ENCODE measurements around the gene TUBB1. TPM values are rescaled to one million over a fixed set of nuclear protein-coding genes. Genes with fewer than 3 reads are reported as not detected.

Gene TUBB1
- total RNA-seq, 4 donors from 2014 or later, result 0.17 TPM; not detected in 3

- no peak for DNase-seq (ENCODE audit: low spot score in 2 of 2)
- Histone ChIP-seq H3K4me1 (no peaks in the 10 kb centered on the region), H3K9me3 (no peaks in the 10 kb centered on the region), H3K27ac (no peak overlapping the region), H3K4me3 (no peak overlapping the region), H3K27me3 (no peaks in the 10 kb centered on the region), H3K36me3 (peaks cover 95% of the 10 kb centered on the region)
- TF ChIP-seq CTCF (IDR thresholded peaks at IDR 0.05), result no peak
- no peak for TF ChIP-seq POLR2A (IDR thresholded peaks at IDR 0.05)
- no peak for TF ChIP-seq POLR2AphosphoS5 (IDR thresholded peaks at IDR 0.05)
- no peak for TF ChIP-seq EP300 (IDR thresholded peaks at IDR 0.05)
- WGBS, result 92% methylated on average over 18 of the region's 18 CpGs
Measured at GRCh38 chr20:58995461-58996225, 23.6 kb upstream of the TUBB1 start.

- no peak for DNase-seq (ENCODE audit: low spot score in 2 of 2)
- Histone ChIP-seq H3K4me3 (no peak overlapping the region), H3K36me3 (peaks cover 95% of the 10 kb centered on the region), H3K27me3 (no peaks in the 10 kb centered on the region), H3K27ac (no peak overlapping the region), H3K4me1 (no peaks in the 10 kb centered on the region), H3K9me3 (no peaks in the 10 kb centered on the region)
- TF ChIP-seq POLR2AphosphoS5 (IDR thresholded peaks at IDR 0.05), result no peak
- TF ChIP-seq EP300 (IDR thresholded peaks at IDR 0.05), result no peak
- no peak for TF ChIP-seq CTCF (IDR thresholded peaks at IDR 0.05)
- TF ChIP-seq POLR2A (IDR thresholded peaks at IDR 0.05), result no peak
- WGBS, result 90% methylated on average over 12 of the region's 12 CpGs
Measured at GRCh38 chr20:58996226-58996611, 23.0 kb upstream of the TUBB1 start.

GRCh38 chr20:58997141-58997770 is 22.0 kb upstream of the TUBB1 start:
- TF ChIP-seq POLR2A (IDR thresholded peaks at IDR 0.05) (no peak), EP300 (IDR thresholded peaks at IDR 0.05) (no peak), POLR2AphosphoS5 (IDR thresholded peaks at IDR 0.05) (no peak), CTCF (IDR thresholded peaks at IDR 0.05) (no peak)
- no peaks in the 10 kb centered on the region for H3K9me3 ChIP-seq
- no peak overlapping the region for H3K4me3 ChIP-seq
- no peaks in the 10 kb centered on the region for H3K27me3 ChIP-seq
- DNase-seq (ENCODE audit: low spot score in 2 of 2), result no peak
- WGBS, result 92% methylated on average over 24 of the region's 24 CpGs
- H3K27ac ChIP-seq, result no peak overlapping the region
- peaks cover 92% of the 10 kb centered on the region for H3K36me3 ChIP-seq
- H3K4me1 ChIP-seq, result no peaks in the 10 kb centered on the region

GRCh38 chr20:58998656-58999055 is 20.6 kb upstream of the TUBB1 start:
- Histone ChIP-seq H3K4me1 (peaks cover 3% of the 10 kb centered on the region), H3K27me3 (no peaks in the 10 kb centered on the region), H3K4me3 (no peak overlapping the region), H3K36me3 (peaks cover 78% of the 10 kb centered on the region), H3K9me3 (no peaks in the 10 kb centered on the region), H3K27ac (no peak overlapping the region)
- TF ChIP-seq CTCF (IDR thresholded peaks at IDR 0.05), result no peak
- no peak for TF ChIP-seq EP300 (IDR thresholded peaks at IDR 0.05)
- no peak for TF ChIP-seq POLR2AphosphoS5 (IDR thresholded peaks at IDR 0.05)
- no peak for TF ChIP-seq POLR2A (IDR thresholded peaks at IDR 0.05)
- DNase-seq (ENCODE audit: low spot score in 2 of 2), result no peak
- WGBS, result 94% methylated on average over 11 of the region's 11 CpGs

- DNase-seq (ENCODE audit: low spot score in 2 of 2), result no peak
- no peak overlapping the region for H3K4me3 ChIP-seq
- TF ChIP-seq POLR2A (IDR thresholded peaks at IDR 0.05) (no peak), CTCF (IDR thresholded peaks at IDR 0.05) (no peak), EP300 (IDR thresholded peaks at IDR 0.05) (no peak), POLR2AphosphoS5 (IDR thresholded peaks at IDR 0.05) (no peak)
- H3K36me3 ChIP-seq, result peaks cover 62% of the 10 kb centered on the region
- H3K9me3 ChIP-seq, result no peaks in the 10 kb centered on the region
- peaks cover 17% of the 10 kb centered on the region for H3K4me1 ChIP-seq
- no peak overlapping the region for H3K27ac ChIP-seq
- WGBS, result 67% methylated on average over 3 of the region's 3 CpGs
- H3K27me3 ChIP-seq, result no peaks in the 10 kb centered on the region
Measured at GRCh38 chr20:59000326-59000725, 18.9 kb upstream of the TUBB1 start.

Measured in suprapubic skin (tissue), 4 donors.